Renal cortex interstitium (tissue), 11 donors: ENCODE results near the gene TBC1D20. TPM values are rescaled to one million over a fixed set of nuclear protein-coding genes. Genes with fewer than 3 reads are reported as not detected.
"Not testable (repeated sequence)": the region's sequence is repeated elsewhere in the genome, so short reads cannot be mapped to it uniquely, and the experiment has no call there.

ENCODE experiments used
- DNase-seq, 11 donors: peaks; one replicate each; pipeline ENCODE4 v3.0.0-alpha.2; 2013; ENCODE audit warnings: low read depth in 9 of 11, low spot score in 4 of 11; ENCODE audit errors: extremely low read depth in 1 of 11
- polyA plus RNA-seq, 3 donors: library from polyadenylated mRNA; unstranded; fragments of 120-200 nt; gene quantifications; one replicate each; pipeline ENCODE4 v1.2.1, GENCODE V29; 2013; ENCODE audit not compliant: insufficient read length in 3 of 3

The TBC1D20 gene
- polyA plus RNA-seq, 3 donors = 32.3 to 34.5 (median 32.4) TPM

DNA sequence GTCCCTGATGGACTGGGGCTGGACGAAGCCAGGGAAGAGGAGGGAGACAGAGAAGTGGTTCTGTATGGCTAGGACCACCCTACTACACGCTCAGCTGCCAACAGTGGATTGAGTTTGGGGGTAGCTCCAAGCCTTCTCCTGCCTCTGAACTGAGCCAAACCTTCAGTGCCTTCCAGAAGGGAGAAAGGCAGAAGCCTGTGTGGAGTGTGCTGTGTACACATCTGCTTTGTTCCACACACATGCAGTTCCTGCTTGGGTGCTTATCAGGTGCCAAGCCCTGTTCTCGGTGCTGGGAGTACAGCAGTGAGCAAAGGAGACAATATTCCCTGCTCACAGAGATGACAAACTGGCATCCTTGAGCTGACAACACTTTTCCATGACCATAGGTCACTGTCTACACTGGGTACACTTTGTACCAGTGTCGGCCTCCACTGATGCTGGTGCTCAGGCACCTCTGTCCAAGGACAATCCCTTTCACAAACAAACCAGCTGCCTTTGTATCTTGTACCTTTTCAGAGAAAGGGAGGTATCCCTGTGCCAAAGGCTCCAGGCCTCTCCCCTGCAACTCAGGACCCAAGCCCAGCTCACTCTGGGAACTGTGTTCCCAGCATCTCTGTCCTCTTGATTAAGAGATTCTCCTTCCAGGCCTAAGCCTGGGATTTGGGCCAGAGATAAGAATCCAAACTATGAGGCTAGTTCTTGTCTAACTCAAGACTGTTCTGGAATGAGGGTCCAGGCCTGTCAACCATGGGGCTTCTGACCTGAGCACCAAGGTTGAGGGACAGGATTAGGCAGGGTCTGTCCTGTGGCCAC lies 65.5 kb downstream of the TBC1D20 start:
- DNase-seq = no peak

DNA sequence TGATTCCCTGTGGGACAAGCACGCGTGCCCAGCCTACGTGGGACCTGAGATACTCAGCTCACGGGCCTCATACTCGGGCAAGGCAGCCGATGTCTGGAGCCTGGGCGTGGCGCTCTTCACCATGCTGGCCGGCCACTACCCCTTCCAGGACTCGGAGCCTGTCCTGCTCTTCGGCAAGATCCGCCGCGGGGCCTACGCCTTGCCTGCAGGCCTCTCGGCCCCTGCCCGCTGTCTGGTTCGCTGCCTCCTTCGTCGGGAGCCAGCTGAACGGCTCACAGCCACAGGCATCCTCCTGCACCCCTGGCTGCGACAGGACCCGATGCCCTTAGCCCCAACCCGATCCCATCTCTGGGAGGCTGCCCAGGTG lies 66.1 kb downstream of the TBC1D20 start:
- DNase-seq = no peak

DNA sequence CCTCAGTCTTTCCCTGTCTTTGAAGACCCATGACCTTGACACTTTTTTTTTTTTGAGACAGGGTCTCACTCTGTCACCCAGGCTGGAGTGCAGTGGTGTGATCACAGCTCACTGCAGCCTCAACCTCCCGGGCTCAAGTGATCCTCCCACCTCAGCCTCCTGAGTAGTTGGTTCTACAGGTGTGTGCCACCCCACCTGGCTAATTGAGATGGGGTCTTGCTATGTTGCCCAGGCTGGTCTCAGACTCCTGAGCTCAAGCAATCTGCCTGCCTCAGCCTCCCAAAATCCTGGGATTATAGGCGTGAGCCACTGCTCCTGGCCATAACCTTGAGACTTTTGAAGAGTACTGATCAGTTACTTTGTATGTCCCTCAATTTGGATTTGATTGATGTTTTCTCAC lies 69.0 kb downstream of the TBC1D20 start:
- DNase-seq = not testable (repeated sequence)

GRCh38 chr20:391041-391711 lies 71.2 kb downstream of the TBC1D20 start:
- no peak for DNase-seq

GRCh38 chr20:389220-389619 lies 73.1 kb downstream of the TBC1D20 start:
- no peak for DNase-seq

DNA sequence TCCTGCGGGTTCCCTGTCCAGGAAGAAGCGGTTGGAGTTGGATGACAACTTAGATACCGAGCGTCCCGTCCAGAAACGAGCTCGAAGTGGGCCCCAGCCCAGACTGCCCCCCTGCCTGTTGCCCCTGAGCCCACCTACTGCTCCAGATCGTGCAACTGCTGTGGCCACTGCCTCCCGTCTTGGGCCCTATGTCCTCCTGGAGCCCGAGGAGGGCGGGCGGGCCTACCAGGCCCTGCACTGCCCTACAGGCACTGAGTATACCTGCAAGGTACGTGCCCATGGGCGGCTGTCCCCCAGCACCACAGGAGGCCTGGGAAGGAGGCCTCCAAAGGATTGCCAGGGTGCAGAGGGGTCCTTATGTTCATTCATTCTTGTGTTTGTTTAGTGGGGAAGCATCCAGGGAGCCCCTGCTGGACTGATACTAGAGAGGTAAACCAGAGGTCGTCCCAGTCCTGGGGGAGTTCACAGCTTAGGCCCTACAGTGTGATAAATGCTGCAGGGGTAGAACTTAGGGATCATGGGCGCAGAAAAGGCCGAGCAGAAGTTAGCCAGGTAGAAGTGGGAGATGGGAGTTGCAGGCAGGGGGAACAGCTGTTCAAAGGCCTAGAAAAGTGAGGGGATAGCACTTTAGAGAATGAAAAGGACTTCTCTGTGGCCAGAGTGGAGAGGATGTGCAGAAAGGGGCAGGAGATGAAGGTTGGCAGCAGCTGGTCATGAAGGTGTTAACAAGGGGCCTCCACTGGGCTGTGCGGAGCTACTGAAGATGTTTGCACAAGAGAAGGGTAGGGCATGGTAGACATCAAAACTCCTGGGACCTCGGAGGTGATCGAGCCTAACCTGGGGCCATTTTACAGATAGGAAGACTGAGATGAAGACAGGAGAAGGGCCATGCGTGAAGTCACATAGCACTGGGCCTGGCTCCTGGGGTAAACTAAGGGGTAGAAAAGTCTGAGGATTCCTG lies 74.0 kb downstream of the TBC1D20 start:
- no peak for DNase-seq

DNA sequence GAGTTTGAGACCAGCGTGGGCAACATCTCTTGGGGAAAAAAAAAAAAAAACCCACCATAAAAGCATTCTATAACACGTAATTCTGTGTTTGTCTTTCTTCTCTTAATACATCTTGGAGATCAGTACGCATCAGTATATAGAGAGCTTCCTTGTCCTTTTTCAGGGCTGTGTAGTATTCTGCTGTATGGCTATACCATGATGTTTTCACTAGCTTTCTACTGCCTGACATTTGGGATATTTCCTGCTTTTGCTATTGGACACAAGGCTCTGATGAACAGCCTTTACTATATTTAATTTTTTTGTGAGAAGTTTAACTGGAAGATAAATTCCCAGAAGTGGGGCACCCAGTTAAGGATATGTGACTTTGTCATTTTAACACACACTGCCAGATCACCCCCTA lies 74.8 kb downstream of the TBC1D20 start:
- DNase-seq = no peak

- DNase-seq = not testable (repeated sequence)
Observed at GRCh38 chr20:386634-387033, 75.7 kb downstream of the TBC1D20 start.

Other genes with a start within 250 kb of the TBC1D20 start
- gene DEFB129, start 235.3 kb downstream of the TBC1D20 start, polyA plus RNA-seq = not detected
- not detected for gene DEFB132, start 204.8 kb downstream of the TBC1D20 start, polyA plus RNA-seq
- 10 to 100 TPM; 36.9 to 45.0 (median 41.6) TPM for gene C20orf96, start 171.8 kb downstream of the TBC1D20 start, polyA plus RNA-seq
- gene ZCCHC3, start 165.0 kb downstream of the TBC1D20 start, polyA plus RNA-seq = 10 to 100 TPM; 41.0 to 57.2 (median 48.6) TPM
- 10 to 100 TPM; 27.8 to 43.5 (median 35.2) TPM for gene SOX12, start 137.0 kb downstream of the TBC1D20 start, polyA plus RNA-seq
- 10 to 100 TPM; 46.1 to 53.6 (median 51.9) TPM for gene NRSN2, start 115.4 kb downstream of the TBC1D20 start, polyA plus RNA-seq
- gene TRIB3, start 81.8 kb downstream of the TBC1D20 start, polyA plus RNA-seq = 1 to 10 TPM; 3.0 to 4.2 (median 4.1) TPM
- gene RBCK1, start 54.2 kb downstream of the TBC1D20 start, polyA plus RNA-seq = 10 to 100 TPM; 81.2 to 98.0 (median 85.4) TPM
- 100 to 1,000 TPM; 131 to 154 (median 143) TPM for gene CSNK2A1, start 81.3 kb upstream of the TBC1D20 start, polyA plus RNA-seq
- gene TCF15, start 147.8 kb upstream of the TBC1D20 start, polyA plus RNA-seq = 1 to 10 TPM; 1.3 to 1.9 (median 1.3) TPM
- gene SRXN1, start 190.7 kb upstream of the TBC1D20 start, polyA plus RNA-seq = 10 to 100 TPM; 12.0 to 14.0 (median 12.8) TPM
- under 1 TPM in 2 of 3 donors, not detected in 1; 0.05 TPM for gene SCRT2, start 213.3 kb upstream of the TBC1D20 start, polyA plus RNA-seq